ENCODE measurements around the gene CNIH2. TPM values are rescaled to one million over a fixed set of nuclear protein-coding genes. Genes with fewer than 3 reads are reported as not detected.

CNIH2 gene
- total RNA-seq, 1 donor from 2014 or later = 21.3 TPM

- no peaks in the 10 kb centered on the region for H3K27me3 Mint-ChIP-seq
- no peak for DNase-seq (ENCODE audit: extremely low spot score, unreplicated experiment)
- no peak overlapping the region for H3K27ac Mint-ChIP-seq
- peaks cover 21% of the 10 kb centered on the region for H3K4me1 Mint-ChIP-seq (ENCODE audit: unreplicated experiment)
- H3K4me3 Mint-ChIP-seq = no peak overlapping the region
- H3K36me3 Mint-ChIP-seq = no peaks in the 10 kb centered on the region
- H3K9me3 Mint-ChIP-seq = no peaks in the 10 kb centered on the region
- TF ChIP-seq, protein P1, sequence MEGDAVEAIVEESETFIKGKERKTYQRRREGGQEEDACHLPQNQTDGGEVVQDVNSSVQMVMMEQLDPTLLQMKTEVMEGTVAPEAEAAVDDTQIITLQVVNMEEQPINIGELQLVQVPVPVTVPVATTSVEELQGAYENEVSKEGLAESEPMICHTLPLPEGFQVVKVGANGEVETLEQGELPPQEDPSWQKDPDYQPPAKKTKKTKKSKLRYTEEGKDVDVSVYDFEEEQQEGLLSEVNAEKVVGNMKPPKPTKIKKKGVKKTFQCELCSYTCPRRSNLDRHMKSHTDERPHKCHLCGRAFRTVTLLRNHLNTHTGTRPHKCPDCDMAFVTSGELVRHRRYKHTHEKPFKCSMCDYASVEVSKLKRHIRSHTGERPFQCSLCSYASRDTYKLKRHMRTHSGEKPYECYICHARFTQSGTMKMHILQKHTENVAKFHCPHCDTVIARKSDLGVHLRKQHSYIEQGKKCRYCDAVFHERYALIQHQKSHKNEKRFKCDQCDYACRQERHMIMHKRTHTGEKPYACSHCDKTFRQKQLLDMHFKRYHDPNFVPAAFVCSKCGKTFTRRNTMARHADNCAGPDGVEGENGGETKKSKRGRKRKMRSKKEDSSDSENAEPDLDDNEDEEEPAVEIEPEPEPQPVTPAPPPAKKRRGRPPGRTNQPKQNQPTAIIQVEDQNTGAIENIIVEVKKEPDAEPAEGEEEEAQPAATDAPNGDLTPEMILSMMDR (conservative IDR thresholded peaks at IDR 0.05) = no peak
Measured at GRCh38 chr11:66330931-66331330, 53.0 kb downstream of the CNIH2 start.

DNA sequence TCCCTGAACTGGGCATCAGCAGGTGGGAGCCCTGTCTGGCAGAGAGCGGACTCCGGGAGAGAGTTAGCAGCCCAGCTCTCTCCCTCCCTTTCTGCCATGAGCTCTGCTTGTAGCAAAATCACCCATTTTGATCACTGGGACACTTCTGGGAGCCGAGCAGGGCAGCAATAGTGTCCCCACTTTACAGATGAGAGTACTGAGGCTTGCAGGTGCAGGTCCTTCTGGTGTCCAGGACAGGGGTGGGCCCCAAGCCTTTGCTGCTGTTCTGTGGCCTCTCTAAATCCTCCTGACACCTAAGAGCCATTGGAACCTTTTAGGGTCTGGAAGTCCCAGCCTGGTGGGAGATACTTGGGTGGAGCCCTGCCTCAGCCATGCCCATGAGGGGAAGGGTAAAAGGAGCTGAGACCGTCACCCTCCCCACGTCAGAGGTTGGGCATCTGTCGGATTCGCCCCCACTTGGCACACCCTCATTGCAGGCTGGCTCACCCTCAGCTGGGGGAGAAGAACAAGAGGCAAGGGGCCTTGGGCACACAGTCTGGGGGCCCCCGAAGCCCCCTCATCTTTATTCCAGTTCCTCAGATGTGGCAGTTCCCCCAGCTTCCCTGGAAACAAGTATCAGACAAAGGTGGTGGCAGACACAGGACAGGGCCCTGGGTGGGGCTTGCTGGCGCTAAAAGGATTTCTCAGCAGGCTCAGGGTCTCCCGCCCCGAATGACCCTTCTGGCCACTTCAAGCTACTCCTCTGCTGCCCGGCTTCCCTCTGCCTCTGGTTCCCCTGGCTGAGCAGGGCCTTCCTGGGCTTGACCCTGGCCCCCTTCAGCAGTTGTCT lies 53.8 kb downstream of the CNIH2 start:
- no peak overlapping the region for H3K4me3 Mint-ChIP-seq
- no peaks in the 10 kb centered on the region for H3K27me3 Mint-ChIP-seq
- no peaks in the 10 kb centered on the region for H3K36me3 Mint-ChIP-seq
- H3K27ac Mint-ChIP-seq = no peak overlapping the region
- no peaks in the 10 kb centered on the region for H3K9me3 Mint-ChIP-seq
- peaks cover 19% of the 10 kb centered on the region for H3K4me1 Mint-ChIP-seq (ENCODE audit: unreplicated experiment)
- no peak for DNase-seq (ENCODE audit: extremely low spot score, unreplicated experiment)
- TF ChIP-seq, protein P1 (conservative IDR thresholded peaks at IDR 0.05) = no peak

DNA sequence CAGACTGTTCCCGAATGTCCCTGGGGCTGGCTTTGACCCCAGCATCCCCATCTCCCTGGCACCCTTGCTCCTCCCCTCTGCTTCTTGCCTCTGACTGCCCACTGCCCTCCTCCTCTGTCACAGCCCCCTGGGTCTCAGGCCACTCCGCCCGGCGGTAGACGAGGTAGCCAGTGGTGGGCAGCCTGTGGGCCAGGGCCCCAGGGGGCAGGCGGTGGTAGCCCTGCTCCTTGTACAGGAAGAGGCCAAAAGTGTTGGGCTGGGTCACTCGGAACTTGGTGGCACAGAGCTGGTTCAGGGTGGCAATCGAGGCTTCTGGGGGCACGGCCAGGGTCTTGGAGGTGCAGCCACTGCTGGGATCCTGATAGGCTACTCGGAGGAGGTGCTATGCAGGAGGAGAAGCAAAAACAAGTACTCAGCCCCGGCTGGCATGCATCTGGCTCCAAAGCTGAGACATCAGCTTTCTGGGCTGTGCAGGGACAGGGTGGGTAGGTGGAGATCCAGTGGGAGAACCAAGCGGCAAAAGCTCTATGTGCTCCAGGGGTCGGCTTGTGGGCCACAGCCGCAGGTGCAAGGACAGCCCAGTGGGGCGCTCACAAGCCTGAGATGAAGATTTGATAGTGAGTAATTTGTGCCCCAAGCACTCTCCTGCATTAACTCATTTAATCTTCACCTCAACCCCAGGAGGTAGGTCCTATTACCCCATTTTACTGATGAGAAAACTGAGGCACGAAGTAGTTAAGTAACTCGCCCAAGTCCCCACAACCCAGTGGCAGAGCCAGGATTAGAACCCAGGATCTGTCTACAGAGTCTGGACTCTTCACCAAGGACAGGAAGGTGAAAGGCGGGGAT lies 54.6 kb downstream of the CNIH2 start:
- H3K27ac Mint-ChIP-seq = no peak overlapping the region
- H3K36me3 Mint-ChIP-seq = no peaks in the 10 kb centered on the region

GRCh38 chr11:66333220-66333877 lies 55.4 kb downstream of the CNIH2 start:
- H3K27me3 Mint-ChIP-seq = no peaks in the 10 kb centered on the region
- DNase-seq (ENCODE audit: extremely low spot score, unreplicated experiment) = no peak
- H3K4me3 Mint-ChIP-seq = no peak overlapping the region
- H3K9me3 Mint-ChIP-seq = no peaks in the 10 kb centered on the region
- H3K27ac Mint-ChIP-seq = no peak overlapping the region
- H3K36me3 Mint-ChIP-seq = no peaks in the 10 kb centered on the region
- TF ChIP-seq, protein P1 (conservative IDR thresholded peaks at IDR 0.05) = no peak
- H3K4me1 Mint-ChIP-seq (ENCODE audit: unreplicated experiment) = peaks cover 9% of the 10 kb centered on the region

More for the DNA sequence above, 54.6 kb downstream of the CNIH2 start:
- H3K4me3 Mint-ChIP-seq = no peak overlapping the region
- peaks cover 13% of the 10 kb centered on the region for H3K4me1 Mint-ChIP-seq (ENCODE audit: unreplicated experiment)
- TF ChIP-seq, protein P1 (conservative IDR thresholded peaks at IDR 0.05) = no peak
- DNase-seq (ENCODE audit: extremely low spot score, unreplicated experiment) = no peak
- no peaks in the 10 kb centered on the region for H3K27me3 Mint-ChIP-seq
- H3K9me3 Mint-ChIP-seq = no peaks in the 10 kb centered on the region

Other genes starting within 250 kb of the CNIH2 start
- 3.7 TPM in 1 of 2 replicates, not detected in the other for gene GAL3ST3, start 229.0 kb upstream of the CNIH2 start, total RNA-seq (ENCODE audit: low replicate concordance)
- gene SF3B2, start 225.8 kb upstream of the CNIH2 start, total RNA-seq (ENCODE audit: low replicate concordance) = 192 and 210 TPM in 2 replicates
- 44.1 and 49.9 TPM in 2 replicates for gene PACS1, start 207.9 kb upstream of the CNIH2 start, total RNA-seq (ENCODE audit: low replicate concordance)
- 31.1 and 49.6 TPM in 2 replicates for gene KLC2, start 20.5 kb upstream of the CNIH2 start, total RNA-seq (ENCODE audit: low replicate concordance)
- gene RAB1B, start 9.5 kb upstream of the CNIH2 start, total RNA-seq (ENCODE audit: low replicate concordance) = 96.4 and 122 TPM in 2 replicates
- 87.0 and 133 TPM in 2 replicates for gene YIF1A, start 11.0 kb downstream of the CNIH2 start, total RNA-seq (ENCODE audit: low replicate concordance)
- gene TMEM151A, start 13.7 kb downstream of the CNIH2 start, total RNA-seq (ENCODE audit: low replicate concordance) = 2.1 and 2.6 TPM in 2 replicates
- 0.76 and 31.9 TPM in 2 replicates for gene CD248, start 38.9 kb downstream of the CNIH2 start, total RNA-seq (ENCODE audit: low replicate concordance)
- gene RIN1, start 58.3 kb downstream of the CNIH2 start, total RNA-seq (ENCODE audit: low replicate concordance) = 2.8 and 9.5 TPM in 2 replicates
- gene BRMS1, start 66.9 kb downstream of the CNIH2 start, total RNA-seq (ENCODE audit: low replicate concordance) = 35.1 and 42.4 TPM in 2 replicates
- 16.0 and 31.9 TPM in 2 replicates for gene B4GAT1, start 69.5 kb downstream of the CNIH2 start, total RNA-seq (ENCODE audit: low replicate concordance)
- 22.2 and 31.7 TPM in 2 replicates for gene SLC29A2, start 93.6 kb downstream of the CNIH2 start, total RNA-seq (ENCODE audit: low replicate concordance)
- 0.14 and 0.77 TPM in 2 replicates for gene NPAS4, start 142.9 kb downstream of the CNIH2 start, total RNA-seq (ENCODE audit: low replicate concordance)
- gene MRPL11, start 160.7 kb downstream of the CNIH2 start, total RNA-seq (ENCODE audit: low replicate concordance) = 53.0 and 69.8 TPM in 2 replicates
- gene PELI3, start 188.7 kb downstream of the CNIH2 start, total RNA-seq (ENCODE audit: low replicate concordance) = 17.9 and 25.0 TPM in 2 replicates
- 42.7 and 44.0 TPM in 2 replicates for gene DPP3, start 202.3 kb downstream of the CNIH2 start, total RNA-seq (ENCODE audit: low replicate concordance)
- 43.1 and 71.8 TPM in 2 replicates for gene BBS1, start 232.5 kb downstream of the CNIH2 start, total RNA-seq (ENCODE audit: low replicate concordance)